ENCODE results near the gene GSE1.

DNA sequence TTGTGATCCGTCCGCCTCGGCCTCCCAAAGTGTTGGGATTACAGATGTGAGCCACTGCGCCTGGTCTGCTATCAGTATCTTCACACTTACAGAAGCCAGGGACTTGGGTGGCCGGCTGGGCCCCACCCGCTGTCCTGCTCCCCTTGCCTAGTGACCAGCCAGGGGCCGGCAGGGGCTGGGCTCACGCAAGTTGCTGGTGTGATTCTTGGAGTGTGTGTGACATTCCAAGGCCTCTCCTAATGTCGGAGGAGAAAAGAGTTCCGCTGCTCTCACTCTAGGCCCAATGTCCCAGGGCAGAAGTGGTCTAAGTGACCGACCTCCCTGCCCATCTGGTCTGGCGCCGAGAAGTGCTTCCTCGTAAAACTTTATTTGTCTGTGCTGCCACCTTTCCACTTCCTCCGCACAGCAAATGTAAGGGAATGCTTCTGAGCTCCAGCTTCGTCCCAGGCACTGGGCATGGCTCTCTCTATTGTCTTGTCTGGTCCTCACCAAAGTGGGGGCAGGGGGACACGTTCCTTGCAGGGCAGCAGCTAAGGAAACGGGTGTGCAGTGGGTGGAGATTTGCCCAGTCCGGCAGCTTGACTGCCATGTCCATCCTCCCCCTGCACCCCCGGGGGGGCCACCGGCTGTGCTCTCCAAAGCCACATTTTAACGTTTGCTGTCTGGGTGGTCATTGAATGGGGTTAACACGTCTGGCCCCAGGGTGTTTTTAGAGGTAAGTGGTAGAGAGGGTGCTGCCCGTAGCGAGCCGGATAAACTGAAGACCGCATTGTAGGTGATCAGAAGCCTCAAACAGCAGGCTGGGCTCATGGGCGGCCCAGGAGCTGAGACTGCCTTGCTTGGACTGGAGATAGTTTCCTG lies 7.8 kb upstream of the GSE1 start:
- TF ChIP-seq, protein P1, sequence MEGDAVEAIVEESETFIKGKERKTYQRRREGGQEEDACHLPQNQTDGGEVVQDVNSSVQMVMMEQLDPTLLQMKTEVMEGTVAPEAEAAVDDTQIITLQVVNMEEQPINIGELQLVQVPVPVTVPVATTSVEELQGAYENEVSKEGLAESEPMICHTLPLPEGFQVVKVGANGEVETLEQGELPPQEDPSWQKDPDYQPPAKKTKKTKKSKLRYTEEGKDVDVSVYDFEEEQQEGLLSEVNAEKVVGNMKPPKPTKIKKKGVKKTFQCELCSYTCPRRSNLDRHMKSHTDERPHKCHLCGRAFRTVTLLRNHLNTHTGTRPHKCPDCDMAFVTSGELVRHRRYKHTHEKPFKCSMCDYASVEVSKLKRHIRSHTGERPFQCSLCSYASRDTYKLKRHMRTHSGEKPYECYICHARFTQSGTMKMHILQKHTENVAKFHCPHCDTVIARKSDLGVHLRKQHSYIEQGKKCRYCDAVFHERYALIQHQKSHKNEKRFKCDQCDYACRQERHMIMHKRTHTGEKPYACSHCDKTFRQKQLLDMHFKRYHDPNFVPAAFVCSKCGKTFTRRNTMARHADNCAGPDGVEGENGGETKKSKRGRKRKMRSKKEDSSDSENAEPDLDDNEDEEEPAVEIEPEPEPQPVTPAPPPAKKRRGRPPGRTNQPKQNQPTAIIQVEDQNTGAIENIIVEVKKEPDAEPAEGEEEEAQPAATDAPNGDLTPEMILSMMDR (IDR thresholded peaks at IDR 0.05): no peak
- TF ChIP-seq POLR2A (IDR thresholded peaks at IDR 0.05) (no peak), POLR2AphosphoS5 (IDR thresholded peaks at IDR 0.05; ENCODE audit: insufficient read depth in 1 of 2, low read depth in 1 of 2) (no peak)
